Stimulated activated CD4-positive, alpha-beta T cell treated with anti-CD3 and anti-CD28 coated beads, Interleukin-1b, Interleukin-23, amount 100 ng/mL, for 1 hour (primary cell): Measurements from ENCODE around the gene CCNL1.

Source experiments
- DNase-seq, 2 donors: peaks; one replicate each; pipeline ENCODE4 v3.0.0-alpha.2; 2020; ENCODE audit warnings: low read depth in 2 of 2

Gene CCNL1

DNA sequence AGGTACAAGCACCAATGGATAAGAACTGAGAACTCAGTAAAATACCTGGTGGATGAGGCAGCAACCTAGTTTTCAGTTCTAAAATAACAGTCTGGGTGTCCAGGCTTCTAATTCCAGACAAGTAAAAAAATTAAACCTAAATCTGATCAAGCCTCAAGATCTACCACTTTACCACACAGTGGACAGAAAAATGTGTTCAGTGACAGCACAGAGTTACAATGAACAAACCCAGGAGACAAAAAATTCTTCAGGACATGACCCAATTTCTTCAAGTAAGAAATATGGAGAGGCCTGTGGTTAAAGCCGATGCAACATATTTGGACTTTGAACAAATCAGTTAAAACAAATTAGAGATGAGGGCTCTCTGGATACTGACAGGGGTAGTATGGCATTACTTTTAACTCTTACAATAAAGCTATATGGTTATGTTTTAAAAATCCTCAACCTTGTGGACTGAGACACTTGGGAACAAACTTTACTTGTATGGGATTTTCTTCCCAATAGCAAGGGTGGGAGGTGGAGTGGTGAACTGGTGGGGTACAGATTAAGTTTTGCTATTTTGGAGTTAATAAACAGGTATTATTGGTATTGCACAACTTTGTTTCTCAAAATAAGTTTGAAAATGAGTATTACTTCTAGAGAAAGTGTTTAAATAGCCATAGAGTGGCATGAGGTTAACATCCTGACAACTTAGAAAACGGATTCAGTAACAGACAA is 14.2 kb downstream of the CCNL1 start:
- no peak for DNase-seq

DNA sequence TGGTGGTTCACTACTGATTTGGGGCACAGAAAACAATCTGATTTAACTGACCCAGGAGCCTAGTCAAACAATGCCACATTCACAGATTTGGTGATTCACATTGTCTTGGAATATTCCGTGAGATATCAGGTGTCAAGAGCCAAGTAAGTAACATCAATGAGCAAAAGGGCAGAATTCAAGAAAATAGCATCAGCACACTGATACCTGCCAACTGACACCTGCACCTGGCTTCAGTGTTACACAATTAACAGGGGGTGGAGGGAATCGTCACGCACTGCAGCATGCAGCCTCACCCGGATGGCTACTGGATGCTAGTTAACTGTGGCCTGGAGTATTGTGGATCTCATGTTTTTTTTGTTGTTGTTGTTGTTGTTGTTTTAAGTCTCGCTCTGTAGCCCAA is 17.6 kb downstream of the CCNL1 start:
- no peak for DNase-seq

DNA sequence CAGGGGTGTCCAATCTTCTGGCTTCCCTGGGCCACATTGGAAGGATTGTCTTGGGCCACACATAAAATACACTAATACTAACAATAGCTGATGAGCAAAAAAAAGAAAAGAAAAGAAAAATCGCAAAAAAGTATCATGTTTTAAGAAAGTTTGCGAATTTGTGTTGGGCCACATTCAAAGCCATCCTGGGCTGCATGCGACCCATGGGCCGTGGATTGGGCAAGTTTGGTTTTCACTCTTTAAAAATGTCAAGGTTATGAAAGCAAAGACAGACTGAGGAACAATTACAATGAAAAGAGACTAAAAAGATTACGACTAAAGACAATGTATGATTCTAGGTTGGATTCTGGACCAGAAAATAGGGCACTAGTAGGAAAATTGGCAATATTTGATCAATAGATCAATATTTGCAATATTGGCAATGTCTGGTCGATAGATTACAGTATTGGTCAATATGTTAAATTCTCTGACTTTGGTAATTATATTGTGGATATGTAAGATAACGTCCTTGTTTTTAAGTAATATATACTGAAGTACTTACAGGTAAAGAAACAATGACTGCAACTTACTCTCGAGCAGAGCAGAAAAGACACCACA is 19.9 kb downstream of the CCNL1 start:
- no peak for DNase-seq

DNA sequence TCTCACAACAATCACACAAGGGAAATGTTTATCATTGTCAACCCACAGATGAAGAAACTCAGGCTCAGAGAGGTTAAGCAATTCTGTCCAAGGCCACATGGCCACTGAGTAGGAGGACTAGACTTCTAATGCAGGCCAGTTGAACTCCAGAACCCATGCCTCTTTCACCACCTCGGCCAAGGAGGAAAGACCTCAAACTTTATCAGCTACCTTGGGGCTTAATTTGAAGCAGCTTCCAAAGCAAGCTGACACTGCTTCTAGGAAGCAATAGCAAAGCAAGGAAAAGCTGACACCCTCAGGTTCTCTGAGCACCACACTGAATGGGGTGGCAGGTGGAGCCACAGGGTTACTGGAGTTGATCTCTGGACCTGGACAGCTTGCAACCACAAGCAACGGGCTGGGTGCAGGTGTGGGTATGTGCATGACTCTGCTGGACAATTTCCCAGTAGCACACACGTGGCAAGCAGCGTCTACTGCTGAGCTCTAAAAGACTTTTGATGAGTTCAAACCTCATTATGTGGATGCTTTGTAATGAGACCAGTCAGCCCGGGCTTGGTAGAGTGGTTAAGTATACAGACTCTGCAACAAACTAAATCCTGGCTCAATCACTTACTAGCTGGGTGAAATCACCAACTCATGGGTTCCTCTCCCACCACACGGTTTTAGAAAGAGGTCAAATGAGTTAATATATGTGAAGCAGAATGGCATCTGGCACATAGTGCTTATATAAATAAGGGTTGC is 23.1 kb downstream of the CCNL1 start:
- DNase-seq, result no peak

DNA sequence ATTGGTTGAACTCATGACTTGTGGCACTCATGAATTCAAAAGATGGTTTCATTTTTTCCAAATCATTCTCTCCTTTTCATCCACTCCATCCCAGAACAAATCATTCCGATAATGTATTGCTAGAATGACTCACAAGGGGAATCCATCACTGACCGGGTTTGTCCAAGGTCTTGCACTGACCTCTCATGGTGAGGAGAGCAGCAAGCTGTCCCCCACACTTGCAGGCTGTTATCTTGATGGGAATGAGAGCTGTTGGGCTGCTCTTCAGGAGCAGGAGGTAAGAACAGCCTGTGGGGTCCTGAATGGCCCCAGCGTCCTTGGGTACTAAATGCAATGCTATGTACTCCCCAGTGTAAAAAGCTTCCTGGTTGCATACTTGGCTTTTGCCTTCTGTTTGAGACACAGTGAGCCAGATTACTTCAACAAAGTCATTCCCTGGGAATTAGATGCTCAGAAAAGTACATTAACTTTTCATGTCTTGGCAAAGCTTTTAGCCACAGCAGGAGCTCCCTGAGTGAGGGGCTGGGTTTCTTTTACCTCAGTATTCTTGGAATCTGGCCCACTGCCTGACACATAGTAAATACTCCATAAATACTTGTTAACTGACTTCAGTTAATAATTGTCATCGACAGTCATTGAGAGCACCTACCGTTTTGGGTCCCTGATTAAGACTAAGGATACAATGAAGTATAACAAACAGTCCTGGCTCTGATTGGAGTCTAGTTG is 24.1 kb downstream of the CCNL1 start:
- no peak for DNase-seq

DNA sequence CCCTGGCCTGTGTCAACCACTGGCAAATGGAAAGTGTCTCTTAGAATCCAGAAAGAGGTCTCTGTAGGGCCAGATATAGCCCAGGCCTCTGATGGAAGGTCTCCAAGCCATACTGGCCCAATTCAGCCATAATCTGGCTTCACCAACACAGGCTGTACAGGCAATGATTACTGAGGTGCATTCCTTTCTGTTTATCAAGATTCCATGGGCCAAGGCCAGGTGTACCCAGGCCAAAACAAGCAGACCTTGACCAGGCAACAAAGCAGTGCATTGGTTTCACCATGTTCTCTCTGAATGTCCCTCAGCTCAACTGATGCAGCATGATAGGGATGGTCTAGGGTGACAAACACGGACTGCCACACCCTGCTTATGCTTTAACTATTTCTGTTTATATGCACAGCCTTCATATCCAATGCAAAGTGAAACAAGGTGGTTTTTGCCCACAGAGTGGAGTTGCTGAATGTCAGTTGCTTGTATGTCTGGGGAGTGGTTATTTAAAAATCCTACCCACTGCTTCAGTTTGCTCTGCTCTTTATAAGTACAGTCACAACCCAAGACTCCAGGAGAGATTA is 25.2 kb downstream of the CCNL1 start:
- DNase-seq, result no peak

DNA sequence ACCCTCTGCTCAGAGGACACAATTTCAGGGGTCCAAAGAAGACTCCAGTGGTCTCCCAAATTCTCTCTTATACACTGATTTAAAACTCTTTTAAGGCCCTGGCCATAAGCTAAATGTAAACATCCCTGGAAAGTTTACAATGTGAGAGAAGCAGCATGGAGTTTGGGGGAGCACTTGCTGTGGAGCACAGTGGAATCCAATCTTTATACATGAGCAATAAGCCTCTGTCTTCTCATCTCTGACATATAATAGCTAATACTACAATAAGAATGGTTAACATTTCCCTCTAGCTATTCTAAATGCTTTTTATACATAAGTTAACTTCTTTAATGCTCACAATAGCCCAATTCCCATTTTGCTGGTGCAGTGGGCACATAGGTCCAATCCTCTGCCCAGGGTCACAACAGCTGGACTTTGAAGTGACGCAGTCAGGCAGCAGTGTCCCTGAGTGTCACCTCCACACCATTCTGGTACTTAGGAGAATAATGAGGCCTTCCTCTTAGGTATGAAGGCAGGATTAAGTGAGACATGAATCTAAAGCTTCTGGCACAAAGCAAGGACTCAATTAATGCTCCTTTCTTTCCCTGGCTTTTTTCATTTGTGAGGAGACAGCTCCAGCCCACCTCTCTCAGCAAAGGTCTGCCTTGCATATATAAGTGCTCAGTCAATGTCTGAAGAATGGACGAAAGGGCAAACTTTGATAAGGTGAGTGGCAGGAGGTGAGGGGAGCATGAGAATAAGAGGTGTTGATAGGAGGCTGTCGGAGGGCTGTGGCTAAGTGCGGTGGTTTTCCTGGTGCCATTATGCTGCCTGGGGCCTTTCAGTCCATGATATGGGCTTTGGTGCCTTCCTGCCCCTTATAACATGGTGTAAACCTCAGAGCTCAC is 26.3 kb downstream of the CCNL1 start:
- no peak for DNase-seq

DNA sequence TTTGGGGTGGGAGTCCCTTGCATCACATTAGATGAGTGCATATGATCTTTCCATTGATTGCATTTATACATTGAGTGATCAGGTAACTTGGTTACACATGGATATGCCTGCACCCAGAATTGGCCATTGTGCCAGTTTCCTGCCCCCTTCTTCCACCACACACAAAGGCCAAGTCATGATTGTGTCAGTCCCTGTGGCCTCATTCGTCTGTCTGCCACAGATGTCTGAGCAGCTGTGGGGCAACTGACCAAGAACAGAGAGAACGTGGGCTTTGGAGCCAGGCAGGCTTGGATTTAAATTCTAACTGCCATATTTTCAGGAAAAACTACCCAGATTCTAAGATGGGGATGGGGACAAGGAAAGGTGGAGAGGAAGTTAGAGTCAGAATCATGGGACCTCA is 27.0 kb downstream of the CCNL1 start:
- DNase-seq, result no peak

DNA sequence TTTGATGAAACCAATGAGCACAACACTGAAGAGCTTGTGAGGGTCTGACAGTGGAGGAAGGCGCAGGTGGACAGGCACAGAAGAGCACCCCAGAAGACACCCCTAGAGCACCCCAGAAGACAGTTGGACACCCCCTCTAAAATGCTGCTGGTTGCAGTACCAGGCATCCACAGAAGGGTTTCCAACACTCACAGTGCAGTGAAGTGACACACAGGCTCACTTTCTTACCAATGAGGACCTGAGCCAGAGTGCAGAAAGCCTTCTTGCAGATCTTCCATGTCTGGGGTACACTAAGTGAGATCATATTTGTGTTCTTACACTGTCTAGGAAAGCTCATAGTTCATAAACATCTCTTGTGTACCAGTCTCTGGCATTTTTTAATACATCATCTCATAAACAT is 27.6 kb downstream of the CCNL1 start:
- DNase-seq, result no peak

DNA sequence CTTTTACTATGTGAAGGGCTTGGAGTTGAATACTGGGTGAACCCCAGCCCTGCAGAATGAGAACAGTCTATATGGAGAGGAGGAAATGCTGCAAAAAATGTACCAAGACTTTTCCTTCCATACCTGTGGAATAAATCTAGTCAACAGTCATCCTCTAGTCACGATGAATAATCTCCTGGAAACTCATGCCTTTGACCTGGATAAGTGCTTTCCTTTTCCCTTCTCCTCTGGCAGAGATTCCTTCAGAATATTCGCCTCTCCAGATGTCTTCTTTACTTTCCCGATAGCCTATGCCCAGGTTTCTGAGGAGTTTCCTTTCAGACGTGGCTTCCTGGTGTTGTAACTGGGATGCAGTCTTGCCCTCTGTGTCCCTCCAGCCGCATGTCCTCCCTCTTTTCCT is 28.1 kb downstream of the CCNL1 start:
- no peak for DNase-seq

DNA sequence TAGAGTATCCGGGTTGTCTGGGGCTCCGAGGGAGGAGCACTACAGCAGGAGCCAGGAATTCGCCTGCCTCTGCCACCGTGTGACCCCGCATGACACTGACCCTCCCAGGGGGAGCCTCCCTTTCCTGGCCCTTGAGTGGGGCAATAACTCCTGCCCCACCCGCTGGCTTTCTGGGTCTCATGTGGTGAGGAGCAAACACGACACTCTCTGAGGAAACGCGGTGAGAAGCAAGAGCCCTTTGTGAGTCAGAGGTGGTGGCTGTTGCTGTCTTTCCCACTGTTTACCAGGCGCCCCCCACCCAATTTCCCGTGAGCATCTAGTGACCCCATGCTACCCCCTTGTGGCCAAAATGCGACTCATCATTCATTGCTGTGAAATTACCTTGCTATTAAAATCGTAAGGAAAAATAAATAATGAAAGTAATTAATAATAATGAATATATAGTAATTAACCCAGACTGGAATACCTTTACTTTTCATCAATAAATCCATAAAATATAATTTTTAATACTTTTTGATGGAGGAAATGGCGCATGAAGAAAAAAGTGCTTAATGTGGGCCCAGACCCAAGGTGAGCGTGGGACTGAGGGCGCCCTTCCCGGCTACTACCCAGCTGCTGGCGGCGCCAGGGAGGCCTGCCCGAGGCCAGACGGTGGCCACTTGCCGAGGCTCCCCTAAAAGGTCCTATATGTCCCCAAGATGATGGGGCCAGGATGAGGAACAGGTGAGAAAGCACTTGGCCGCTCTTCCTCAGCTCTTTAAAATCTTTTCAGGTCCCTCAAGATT is 29.3 kb downstream of the CCNL1 start:
- peak; percentile 44 to 55 for DNase-seq

DNA sequence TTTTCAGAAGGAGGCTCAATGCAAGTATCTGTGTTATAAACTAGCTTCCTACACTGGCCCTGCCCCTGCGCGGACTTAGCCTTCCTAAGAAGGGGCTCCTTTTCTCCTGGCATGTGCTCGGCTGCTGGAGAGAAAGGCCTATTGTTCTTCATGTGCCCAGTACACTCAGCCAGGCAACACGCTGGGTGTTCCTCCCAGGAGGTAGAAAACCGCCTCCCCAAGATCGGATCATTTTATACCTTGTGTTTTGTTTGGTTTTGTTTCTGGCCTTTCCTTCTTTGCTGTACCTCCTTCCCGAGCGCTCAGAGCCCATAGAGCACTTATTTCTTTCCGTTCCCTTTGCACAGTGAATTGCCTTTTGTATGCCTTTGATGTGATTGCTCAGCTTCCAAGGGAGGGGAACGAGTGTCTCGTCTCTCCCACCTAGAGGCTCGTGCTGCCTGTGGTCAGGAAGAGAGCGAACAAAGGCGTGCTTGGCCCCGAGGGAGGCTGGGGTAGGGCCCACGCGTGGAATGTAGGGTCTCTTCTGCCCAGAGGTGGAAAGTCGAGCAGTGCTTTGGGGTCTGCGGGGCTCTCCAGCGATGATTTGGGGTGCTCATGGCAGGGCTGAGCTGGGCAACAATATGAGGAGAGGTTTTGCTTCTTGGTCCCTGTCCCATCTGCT is 30.0 kb downstream of the CCNL1 start:
- no peak for DNase-seq

DNA sequence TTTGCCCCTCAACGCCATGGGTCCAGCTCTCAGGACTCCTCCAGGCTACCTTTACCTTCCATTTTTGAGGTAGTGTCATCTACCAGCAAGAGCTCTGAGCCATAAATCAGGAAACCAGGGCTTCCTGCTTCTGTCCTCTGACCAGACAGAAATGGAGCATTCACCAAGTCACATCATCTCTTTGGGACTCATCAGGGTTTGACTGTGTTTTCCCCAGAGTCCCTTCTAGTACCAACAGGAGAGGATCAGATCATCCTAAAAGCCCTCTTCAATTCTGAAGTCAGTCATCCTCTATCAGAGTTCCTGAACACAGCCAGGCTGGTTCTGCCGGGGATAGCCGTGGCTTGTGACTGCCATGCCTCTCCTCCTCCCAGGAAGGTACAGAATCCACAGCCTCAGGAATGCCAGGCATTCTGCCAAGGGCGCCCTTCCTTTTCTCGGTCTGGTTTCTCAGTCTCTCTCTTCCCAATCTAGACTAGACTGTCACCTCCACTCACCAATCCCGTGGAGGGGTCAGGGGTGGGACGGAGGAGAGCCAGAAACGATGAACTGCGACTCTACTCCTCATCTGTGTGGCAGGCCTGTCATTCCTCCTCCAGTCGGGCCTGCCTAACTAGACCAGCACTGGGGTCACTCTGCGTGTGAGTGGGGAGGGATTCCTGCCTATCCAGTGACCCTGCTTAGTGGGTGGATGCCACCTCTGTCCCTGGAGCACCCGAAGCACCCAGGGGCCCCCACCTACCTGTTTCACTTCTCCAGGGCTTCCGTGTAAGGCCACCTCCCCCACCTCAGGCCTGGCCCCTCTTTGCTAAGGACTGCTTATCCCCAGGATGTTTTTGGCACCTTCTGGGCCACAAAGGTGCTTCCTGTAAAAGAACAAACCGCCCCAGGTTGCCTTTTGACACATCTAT is 30.9 kb downstream of the CCNL1 start:
- no peak for DNase-seq

DNA sequence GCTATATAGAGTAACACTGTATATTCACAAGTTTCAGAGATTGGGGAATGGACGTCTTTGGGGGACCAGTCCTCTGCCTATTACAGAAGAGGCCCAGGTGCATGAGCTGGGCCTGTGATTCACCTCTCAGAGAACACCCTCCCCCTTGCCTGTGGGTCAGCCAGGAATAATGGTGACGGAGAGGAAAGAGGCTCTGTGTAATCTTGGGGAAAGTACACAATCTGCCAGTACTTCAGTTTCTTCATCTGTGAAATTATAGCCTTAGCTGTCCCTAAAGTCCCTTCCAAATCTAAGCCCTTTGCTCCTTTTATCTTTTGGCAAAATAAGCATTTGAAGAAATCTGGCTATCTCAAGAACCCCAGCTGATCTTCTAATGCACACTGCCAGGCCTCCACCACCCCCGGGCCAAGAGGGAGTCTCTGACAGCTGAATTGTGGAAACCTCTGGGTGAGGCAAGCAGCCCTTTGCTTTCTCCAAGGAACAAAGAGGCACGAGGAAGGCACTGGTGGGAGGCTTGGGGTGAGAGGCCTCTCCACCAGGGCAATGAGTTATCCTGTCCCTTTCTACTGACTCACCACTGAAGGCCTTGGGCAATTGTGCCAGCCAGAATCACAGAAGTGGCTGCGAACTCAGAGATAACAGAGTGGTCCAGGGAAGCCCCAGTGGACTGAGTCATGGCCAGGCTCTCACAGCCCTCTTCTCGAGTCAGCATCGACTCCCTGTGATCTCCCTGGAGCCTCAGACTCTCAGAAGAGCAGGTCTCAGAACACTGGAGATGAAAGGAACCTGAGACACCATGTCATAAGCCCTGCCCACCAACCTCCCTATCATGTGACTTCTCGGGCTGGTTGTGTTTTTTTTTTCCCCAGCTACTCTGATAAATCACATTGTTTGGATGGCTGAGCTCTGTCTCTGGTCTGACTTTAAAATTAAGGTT is 31.8 kb downstream of the CCNL1 start:
- peak in 1 of 2 donors; percentile 26 for DNase-seq

DNA sequence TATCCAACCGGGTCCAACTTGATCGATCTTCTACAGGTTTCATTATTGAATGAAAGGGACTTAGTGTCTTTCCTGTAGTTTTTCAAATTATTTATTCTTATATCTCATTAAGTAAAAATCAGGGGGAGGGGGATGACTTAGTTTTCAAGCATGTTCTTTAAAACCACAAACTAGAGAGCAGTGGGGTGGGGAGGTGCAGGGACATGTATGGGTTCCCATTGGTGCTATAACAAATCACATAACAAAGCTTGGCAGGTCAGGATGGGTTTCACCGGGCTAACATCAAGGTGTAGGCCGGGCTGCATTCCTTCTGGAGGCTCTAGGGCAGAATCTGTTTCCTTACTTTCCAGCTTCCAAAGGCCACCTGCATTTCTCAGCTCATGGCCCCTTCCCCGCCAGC is 32.7 kb downstream of the CCNL1 start:
- DNase-seq, result no peak

DNA sequence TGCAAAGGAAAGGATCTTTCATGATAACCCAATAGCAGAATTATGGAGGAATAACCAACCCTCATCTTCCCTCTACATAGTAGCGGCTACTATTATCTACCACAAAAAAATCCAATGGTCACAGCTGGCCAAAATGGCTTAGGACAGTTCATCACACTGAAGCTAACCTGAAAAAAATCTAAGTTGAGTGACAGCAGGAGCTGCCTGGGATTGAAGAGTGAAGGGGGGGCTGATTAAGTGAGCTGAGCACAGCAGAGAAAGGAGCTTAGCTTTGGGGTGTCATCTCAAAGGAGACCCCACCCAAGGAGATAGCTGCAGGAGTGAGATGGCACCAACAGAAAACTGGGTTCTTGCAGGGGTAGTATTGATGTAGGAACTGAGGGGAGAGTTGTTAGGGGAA is 33.6 kb downstream of the CCNL1 start:
- DNase-seq, result no peak

DNA sequence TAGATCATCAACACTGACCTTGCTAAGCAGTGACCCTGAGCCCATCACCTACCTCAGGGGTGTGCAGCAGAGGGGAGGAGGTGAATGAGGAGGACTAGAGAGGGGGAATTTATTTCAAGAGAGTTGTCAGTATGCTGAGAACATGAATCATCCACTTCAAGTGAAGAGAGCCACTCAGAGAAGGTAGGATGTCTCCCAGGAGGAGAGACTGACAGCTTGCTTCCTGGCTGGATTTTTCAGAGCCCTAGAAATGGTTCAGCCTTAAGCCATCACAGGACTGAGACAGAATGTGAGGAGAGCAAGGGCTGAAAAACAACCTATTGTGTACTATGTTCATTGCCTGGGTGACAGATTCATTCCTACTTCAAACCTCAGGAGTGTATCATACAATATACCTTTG is 34.8 kb downstream of the CCNL1 start:
- DNase-seq, result no peak

DNA sequence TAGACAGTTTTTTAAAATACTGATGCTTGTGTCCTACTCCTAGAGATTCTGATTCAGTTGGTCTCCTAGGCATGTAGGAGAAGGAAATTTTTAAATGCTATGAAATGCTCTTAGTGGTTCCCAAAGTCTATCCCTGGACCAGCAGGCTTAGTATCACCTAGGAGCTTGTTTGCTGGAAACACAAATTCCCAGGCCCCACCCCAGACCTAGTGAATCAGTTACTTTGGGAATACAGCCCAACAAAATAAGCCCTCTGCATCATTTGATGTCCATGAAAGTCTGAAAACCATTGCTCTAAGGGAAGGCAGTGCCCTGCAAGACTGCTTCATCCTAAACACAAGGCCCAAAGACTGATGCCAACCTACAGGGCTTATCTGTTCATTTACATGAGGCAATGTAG is 36.3 kb downstream of the CCNL1 start:
- no peak for DNase-seq
